ENCODE measurements around the gene ADRM1.

ADRM1 gene

GRCh38 chr20:62345681-62346370 is 43.0 kb downstream of the ADRM1 start:
- DNase-seq: no peak

- DNase-seq: no peak
These were observed 43.8 kb downstream of the ADRM1 start for GRCh38 chr20:62346398-62347150.

GRCh38 chr20:62347151-62347404 is 44.3 kb downstream of the ADRM1 start:
- no peak for DNase-seq

- no peak for DNase-seq
These were observed 44.6 kb downstream of the ADRM1 start for GRCh38 chr20:62347445-62347844.

GRCh38 chr20:62348604-62349003 is 45.8 kb downstream of the ADRM1 start:
- no peak for DNase-seq

- no peak for DNase-seq
These were observed 46.8 kb downstream of the ADRM1 start for GRCh38 chr20:62349556-62350097.

GRCh38 chr20:62350098-62350628 is 47.4 kb downstream of the ADRM1 start:
- DNase-seq: peak in 1 of 2 experiments; percentile 46

- no peak for DNase-seq
These were observed 48.0 kb downstream of the ADRM1 start for GRCh38 chr20:62350629-62351422.

- no peak for DNase-seq
These were observed 48.9 kb downstream of the ADRM1 start for GRCh38 chr20:62351469-62352401.

- DNase-seq: no peak
These were observed 49.8 kb downstream of the ADRM1 start for GRCh38 chr20:62352402-62353288.

- DNase-seq: no peak
These were observed 50.7 kb downstream of the ADRM1 start for GRCh38 chr20:62353289-62354030.

GRCh38 chr20:62354031-62354808 is 51.4 kb downstream of the ADRM1 start:
- DNase-seq: no peak

- no peak for DNase-seq
These were observed 52.1 kb downstream of the ADRM1 start for GRCh38 chr20:62354811-62355341.

- DNase-seq: no peak
These were observed 52.7 kb downstream of the ADRM1 start for GRCh38 chr20:62355516-62355877.

GRCh38 chr20:62355878-62356588 is 53.2 kb downstream of the ADRM1 start:
- no peak for DNase-seq

GRCh38 chr20:62356589-62357186 is 53.9 kb downstream of the ADRM1 start:
- no peak for DNase-seq

GRCh38 chr20:62357187-62357667 is 54.4 kb downstream of the ADRM1 start:
- no peak for DNase-seq

GRCh38 chr20:62357681-62358080 is 54.9 kb downstream of the ADRM1 start:
- no peak for DNase-seq
